H7 (cell line): Measurements from ENCODE around the gene ROS1. TPM values are rescaled to one million over a fixed set of nuclear protein-coding genes. Genes with fewer than 3 reads are reported as not detected.

Source experiments
- DNase-seq: peaks from one replicate; pipeline ENCODE4 v3.0.0; 2012
- H3K27me3 ChIP-seq: 2 replicates; pipeline ENCODE4 v1.6.0; 2011; ENCODE audit warnings: mild to moderate bottlenecking, low read length; ENCODE audit not compliant: control insufficient read depth, insufficient read depth
- H3K36me3 ChIP-seq: replicated peaks from 2 replicates; pipeline ENCODE4 v1.5.1; 2011; ENCODE audit warnings: low read length; ENCODE audit not compliant: control insufficient read depth, insufficient read depth
- H3K4me3 ChIP-seq: 2 replicates; pipeline ENCODE4 v1.5.1; 2011; ENCODE audit warnings: low read depth, mild to moderate bottlenecking, control low read depth, low read length, moderate library complexity; ENCODE audit not compliant: insufficient read depth
- total RNA-seq: library from RNA; depleted of rRNA; stranded (reverse); fragments of >200 nt; shearing (Covaris generic); gene quantifications from 2 replicates; pipeline ENCODE4 v1.2.3, GENCODE V29; 2014

ROS1 gene
- total RNA-seq, 1 experiment from 2014 or later, result not detected

GRCh38 chr6:117409863-117410262, 15.9 kb downstream of the ROS1 start:
- Histone ChIP-seq H3K4me3 (no peak overlapping the region), H3K27me3 (no peaks in the 10 kb centered on the region), H3K36me3 (no peaks in the 10 kb centered on the region)
- no peak for DNase-seq

GRCh38 chr6:117409420-117409819, 16.3 kb downstream of the ROS1 start:
- Histone ChIP-seq H3K4me3 (no peak overlapping the region), H3K27me3 (no peaks in the 10 kb centered on the region), H3K36me3 (no peaks in the 10 kb centered on the region)
- DNase-seq, result no peak

- H3K4me3 ChIP-seq, result no peak overlapping the region
- H3K36me3 ChIP-seq, result no peaks in the 10 kb centered on the region
- DNase-seq, result peak; percentile 16
- H3K27me3 ChIP-seq, result no peaks in the 10 kb centered on the region
Measured at GRCh38 chr6:117404548-117404947, 21.2 kb downstream of the ROS1 start.

- Histone ChIP-seq H3K36me3 (no peaks in the 10 kb centered on the region), H3K4me3 (no peak overlapping the region), H3K27me3 (no peaks in the 10 kb centered on the region)
- DNase-seq, result no peak
Measured at GRCh38 chr6:117401799-117402198, 23.9 kb downstream of the ROS1 start.

GRCh38 chr6:117399924-117400323, 25.8 kb downstream of the ROS1 start:
- Histone ChIP-seq H3K4me3 (no peak overlapping the region), H3K27me3 (no peaks in the 10 kb centered on the region), H3K36me3 (no peaks in the 10 kb centered on the region)
- DNase-seq, result peak; percentile 9

- Histone ChIP-seq H3K27me3 (no peaks in the 10 kb centered on the region), H3K4me3 (no peak overlapping the region), H3K36me3 (no peaks in the 10 kb centered on the region)
- DNase-seq, result no peak
Measured at GRCh38 chr6:117399126-117399525, 26.6 kb downstream of the ROS1 start.

- no peak for DNase-seq
- Histone ChIP-seq H3K36me3 (no peaks in the 10 kb centered on the region), H3K27me3 (no peaks in the 10 kb centered on the region), H3K4me3 (no peak overlapping the region)
Measured at GRCh38 chr6:117397536-117398227, 28.1 kb downstream of the ROS1 start.

- H3K27me3 ChIP-seq, result no peaks in the 10 kb centered on the region
- no peak overlapping the region for H3K4me3 ChIP-seq
- H3K36me3 ChIP-seq, result no peaks in the 10 kb centered on the region
- DNase-seq, result no peak
Measured at GRCh38 chr6:117396228-117396627, 29.5 kb downstream of the ROS1 start.

GRCh38 chr6:117395164-117395563, 30.6 kb downstream of the ROS1 start:
- Histone ChIP-seq H3K4me3 (no peak overlapping the region), H3K27me3 (no peaks in the 10 kb centered on the region), H3K36me3 (no peaks in the 10 kb centered on the region)
- no peak for DNase-seq

GRCh38 chr6:117393045-117393444, 32.7 kb downstream of the ROS1 start:
- no peak for DNase-seq
- Histone ChIP-seq H3K36me3 (no peaks in the 10 kb centered on the region), H3K4me3 (no peak overlapping the region)

GRCh38 chr6:117391874-117392583, 33.7 kb downstream of the ROS1 start:
- Histone ChIP-seq H3K36me3 (no peaks in the 10 kb centered on the region), H3K4me3 (no peak overlapping the region), H3K27me3 (no peaks in the 10 kb centered on the region)
- no peak for DNase-seq

More at GRCh38 chr6:117393045-117393444, 32.7 kb downstream of the ROS1 start:
- no peaks in the 10 kb centered on the region for H3K27me3 ChIP-seq

GRCh38 chr6:117389227-117390057, 36.3 kb downstream of the ROS1 start:
- no peaks in the 10 kb centered on the region for H3K36me3 ChIP-seq
- no peak for DNase-seq
- no peaks in the 10 kb centered on the region for H3K27me3 ChIP-seq
- no peak overlapping the region for H3K4me3 ChIP-seq

GRCh38 chr6:117387454-117387974, 38.2 kb downstream of the ROS1 start:
- Histone ChIP-seq H3K36me3 (no peaks in the 10 kb centered on the region), H3K4me3 (no peak overlapping the region), H3K27me3 (no peaks in the 10 kb centered on the region)
- DNase-seq, result no peak

- no peak for DNase-seq
- H3K36me3 ChIP-seq, result no peaks in the 10 kb centered on the region
- H3K27me3 ChIP-seq, result no peaks in the 10 kb centered on the region
Measured at GRCh38 chr6:117384659-117385058, 41.1 kb downstream of the ROS1 start.

More at GRCh38 chr6:117384659-117385058, 41.1 kb downstream of the ROS1 start:
- no peak overlapping the region for H3K4me3 ChIP-seq
